ENCODE results near the gene KIF21B. TPM values are rescaled to one million over a fixed set of nuclear protein-coding genes. Genes with fewer than 3 reads are reported as not detected.

The KIF21B gene
- total and polyA plus RNA-seq, 2 experiments from 2014 or later: 4.6 to 34.3 TPM

- Histone ChIP-seq H3K4me3 (no peak overlapping the region), H3K4me1 (ENCODE audit: insufficient read depth) (peaks cover 6% of the 10 kb centered on the region), H3K27ac (ENCODE audit: low read depth) (no peak overlapping the region), H2AFZ (no peak overlapping the region), H3K36me3 (ENCODE audit: insufficient read depth) (no peaks in the 10 kb centered on the region), H3F3A (replicated peaks; ENCODE audit: low read depth) (no peaks in the 10 kb centered on the region), H4K20me1 (replicated peaks; ENCODE audit: insufficient read depth) (no peaks in the 10 kb centered on the region), H3K9me2 (ENCODE audit: insufficient read depth) (no peaks in the 10 kb centered on the region), H3K27me3 (ENCODE audit: insufficient read depth) (no peaks in the 10 kb centered on the region), H3K79me2 (replicated peaks; ENCODE audit: insufficient read depth) (no peaks in the 10 kb centered on the region), H3K4me2 (no peak overlapping the region)
- Mint-ChIP-seq H3K27me3 (ENCODE audit: insufficient read depth, low read depth, poor library complexity) (peaks cover 2% of the 10 kb centered on the region), H3K9me3 (peaks cover 2% of the 10 kb centered on the region; the same call in 2 of the 3 replicates), H3K27ac (no peak overlapping the region), H3K36me3 (ENCODE audit: low read depth) (no peaks in the 10 kb centered on the region), H3K4me1 (peaks cover 8% of the 10 kb centered on the region; the same call in 2 of the 3 replicates), H3K4me3 (no peak overlapping the region)
- DNase-seq (ENCODE audit: low spot score) (no peak), ATAC-seq (no peak)
- no peak for TF ChIP-seq JUNB (IDR thresholded peaks at IDR 0.05; ENCODE audit: unreplicated experiment)
- TF ChIP-seq ETS1 (IDR thresholded peaks at IDR 0.05): no peak
- TF ChIP-seq ZNF462 (CRISPR knock-in tag; IDR thresholded peaks at IDR 0.05): no peak
- no peak for TF ChIP-seq EZH2 (IDR thresholded peaks at IDR 0.05; ENCODE audit: low read depth, unreplicated experiment)
- no peak for TF ChIP-seq CREB1 (CRISPR knock-in tag; IDR thresholded peaks at IDR 0.05; ENCODE audit: low read depth)
- TF ChIP-seq STAT1 (IDR thresholded peaks at IDR 0.05; ENCODE audit: unreplicated experiment): no peak
- TF ChIP-seq EZH2phosphoT487 (IDR thresholded peaks at IDR 0.05; ENCODE audit: unreplicated experiment): no peak
- TF ChIP-seq ZNF114 (CRISPR knock-in tag; IDR thresholded peaks at IDR 0.05): no peak
- no peak for TF ChIP-seq POLR2AphosphoS5 (IDR thresholded peaks at IDR 0.05; ENCODE audit: low read depth)
- no peak for TF ChIP-seq REST (IDR thresholded peaks at IDR 0.05; ENCODE audit: unreplicated experiment)
- no peak for TF ChIP-seq NANOG (IDR thresholded peaks at IDR 0.05; ENCODE audit: borderline replicate concordance)
- TF ChIP-seq ZNF331 (CRISPR knock-in tag; IDR thresholded peaks at IDR 0.05; ENCODE audit: low read depth): no peak
- TF ChIP-seq CTCF (conservative IDR thresholded peaks at IDR 0.05; ENCODE audit: low read depth in 2 of 2): no peak
Observed at GRCh38 chr1:201066986-201067385, 43.5 kb upstream of the KIF21B start.

Measured in GM23338 (cell line).